K562 (cell line): ENCODE results near the gene RNF141. TPM values are rescaled to one million over a fixed set of nuclear protein-coding genes. Genes with fewer than 3 reads are reported as not detected.

ENCODE experiments used
- ATAC-seq: fragments of 200-7000 bp; cut with Tn5 transposase; 3 replicates; pipeline ENCODE4 v1.9.1; 2020; ENCODE audit warnings: moderate library complexity
- BruUV-seq: library from RNA; stranded (reverse); fragments of 400-500 nt; replicated peaks from 2 replicates; lab custom pipeline; 2021; lab: Mats Ljungman, UMichigan
- CTCF ChIA-PET: fragments of 300-600 bp; formaldehyde crosslinking; extraction: SDS; loops from one replicate; lab custom pipeline; 2021; ENCODE audit warnings: low intra/inter-chr PET ratio; lab: Yijun Ruan, JAX
- POLR2A ChIA-PET: fragments of 300-600, 350-650 bp; sonication (Branson Sonifier 250); formaldehyde crosslinking; extraction: SDS; loops from one replicate; lab custom pipeline; 2021; ENCODE audit warnings: antibody characterized with exemption, inconsistent platforms; lab: Yijun Ruan, JAX
- DNase-seq, 4 experiments: peaks; one replicate each; pipeline versions ENCODE4 v3.0.0 to v3.0.0-alpha.2; 2011 to 2018; ENCODE audit warnings: low spot score in 3 of 4, mixed read lengths in 3 of 4; ENCODE audit errors: extremely low read depth in 1 of 4
- FAIRE-seq: peaks from 2 replicates; lab custom pipeline; 2011; peaks lifted over from hg19 to GRCh38; lab: Jason Lieb, UNC
- H2AFZ ChIP-seq: 2 replicates; pipeline ENCODE4 v1.6.0; 2011; ENCODE audit warnings: low read depth, low read length, control low read depth, inconsistent platforms
- H3K27ac ChIP-seq: fragments of 200-600 bp; 3 replicates; pipeline ENCODE4 v1.8.0; 2011; ENCODE audit warnings: low read depth, mild to moderate bottlenecking, control low read depth, inconsistent platforms, low read length, moderate library complexity, mixed read lengths; ENCODE audit errors: extremely low read depth
- H3K27me3 ChIP-seq, 2 experiments: fragments of 300-600 bp in 1 of 2; 2 replicates in 1 of 2; 3 replicates in 1 of 2; pipeline versions ENCODE4 v1.6.0 to v1.8.0; 2011; ENCODE audit warnings: inconsistent platforms in 2 of 2, low read length in 2 of 2, mild to moderate bottlenecking in 1 of 2, mixed read lengths in 1 of 2, moderate library complexity in 1 of 2; ENCODE audit not compliant: control insufficient read depth in 2 of 2, insufficient read depth in 2 of 2
- H3K36me3 ChIP-seq: fragments of 300-600 bp; 3 replicates; pipeline ENCODE4 v1.8.0; 2011; ENCODE audit warnings: mild to moderate bottlenecking, low read length, inconsistent platforms; ENCODE audit not compliant: control insufficient read depth, insufficient read depth
- H3K4me1 ChIP-seq, 2 experiments: fragments of 200-600 bp in 1 of 2; replicated peaks in 1 of 2; 2 replicates in 1 of 2; 3 replicates in 1 of 2; pipeline versions ENCODE4 v1.5.1 to v1.8.0; 2011; ENCODE audit warnings: inconsistent platforms in 2 of 2, low read length in 2 of 2, mild to moderate bottlenecking in 1 of 2, mixed read lengths in 1 of 2, moderate library complexity in 1 of 2; ENCODE audit not compliant: control insufficient read depth in 2 of 2, insufficient read depth in 2 of 2
- H3K4me2 ChIP-seq: 2 replicates; pipeline ENCODE4 v1.6.1; 2011; ENCODE audit warnings: low read length, control low read depth, inconsistent platforms, mixed read lengths; ENCODE audit not compliant: insufficient read depth
- H3K4me3 ChIP-seq: fragments of 200-600 bp; sonication (generic), shearing (Covaris generic); 2 replicates; pipeline ENCODE4 v1.5.1; 2016; ENCODE audit warnings: control low read depth, inconsistent platforms
- H3K79me2 ChIP-seq: fragments of 200-600 bp; 3 replicates; pipeline ENCODE4 v1.8.0; 2011; ENCODE audit warnings: low read length, inconsistent platforms; ENCODE audit not compliant: control insufficient read depth, insufficient read depth
- H3K9ac ChIP-seq, 2 experiments: 2 replicates each; pipeline versions ENCODE4 v1.6.0 to v1.6.1; 2011; ENCODE audit warnings: low read depth in 2 of 2, low read length in 2 of 2, control low read depth in 1 of 2, inconsistent platforms in 1 of 2, mild to moderate bottlenecking in 1 of 2, mixed read lengths in 1 of 2; ENCODE audit not compliant: insufficient read depth in 1 of 2
- H3K9me1 ChIP-seq: one replicate; pipeline ENCODE4 v1.6.0; 2011; ENCODE audit warnings: inconsistent platforms, mild to moderate bottlenecking, low read length, moderate library complexity; ENCODE audit not compliant: control insufficient read depth, insufficient read depth
- H3K9me3 ChIP-seq: replicated peaks from 2 replicates; pipeline ENCODE4 v1.5.1; 2011; ENCODE audit warnings: low read depth, low read length, inconsistent platforms; ENCODE audit not compliant: control insufficient read depth, insufficient read depth
- H4K20me1 ChIP-seq: replicated peaks from 2 replicates; pipeline ENCODE4 v1.6.1; 2011; ENCODE audit warnings: low read length, inconsistent platforms, mixed read lengths; ENCODE audit not compliant: control insufficient read depth, insufficient read depth
- AFF1 ChIP-seq, 2 experiments: fragments of 450-650 bp; IDR thresholded peaks; 2 replicates each; pipeline ENCODE4 v1.6.1; 2018; ENCODE audit warnings: mild to moderate bottlenecking in 2 of 2, low read depth in 1 of 2; ENCODE audit not compliant: partially characterized antibody in 2 of 2
- ARID4B ChIP-seq: sonication (generic); formaldehyde crosslinking; IDR thresholded peaks from 2 replicates; pipeline ENCODE4 v1.8.0; 2022; ENCODE audit warnings: mild to moderate bottlenecking, missing genetic modification reagents
- ELK1 ChIP-seq: sonication (generic); formaldehyde crosslinking; IDR thresholded peaks from 2 replicates; pipeline ENCODE4 v1.8.1; 2022; ENCODE audit warnings: missing genetic modification reagents
- ESRRA ChIP-seq: fragments of 450-650 bp; IDR thresholded peaks from 2 replicates; pipeline ENCODE4 v1.6.1; 2014; ENCODE audit warnings: low read depth, mild to moderate bottlenecking, moderate library complexity, borderline replicate concordance
- ETS1 ChIP-seq: conservative IDR thresholded peaks from 2 replicates; pipeline ENCODE4 v1.6.1; 2011; ENCODE audit warnings: low read depth, mild to moderate bottlenecking, low read length; ENCODE audit not compliant: control insufficient read depth
- HNRNPLL ChIP-seq: fragments of 200-400 bp; formaldehyde crosslinking; IDR thresholded peaks from 2 replicates; pipeline ENCODE4 v1.6.1; 2017; ENCODE audit warnings: low read length, low read depth, mild to moderate bottlenecking; ENCODE audit not compliant: poor library complexity, severe bottlenecking
- KLF13 ChIP-seq: fragments of 450-650 bp; IDR thresholded peaks from 2 replicates; pipeline ENCODE4 v1.6.1; 2016; ENCODE audit warnings: missing genetic modification characterization, low read depth, mild to moderate bottlenecking, missing compliant biosample characterization, moderate library complexity, borderline replicate concordance
- MCM2 ChIP-seq: fragments of 450-650 bp; IDR thresholded peaks from 2 replicates; pipeline ENCODE4 v1.6.1; 2017; ENCODE audit warnings: low read depth, mild to moderate bottlenecking
- NCOA2 ChIP-seq, 2 experiments: fragments of 450-650 bp; IDR thresholded peaks; 2 replicates each; pipeline ENCODE4 v1.6.1; 2018; ENCODE audit warnings: mild to moderate bottlenecking in 2 of 2, moderate library complexity in 1 of 2; ENCODE audit not compliant: partially characterized antibody in 2 of 2
- WGBS: fragments of 100-300 bp; shearing (Covaris generic); methylation state at CpG from one replicate; pipeline ENCODE4 v1.1.6; 2016; ENCODE audit warnings: low coverage, mixed read lengths; ENCODE audit not compliant: insufficient coverage; ENCODE audit errors: missing lambda C conversion rate; 5-methylcytosine and 5-hydroxymethylcytosine counted together
- in situ Hi-C: fragments of 300-500 bp; cut with MboI; formaldehyde crosslinking; loops from 4 replicates; pipeline ENCODE4 v1.15.0; 2018; ENCODE audit warnings: inconsistent platforms, mixed read lengths
- intact Hi-C: fragments of 100-400 bp; cut with micrococcal nuclease; formaldehyde crosslinking; loops from 2 replicates; pipeline ENCODE4 v1.14.2; 2022
- polyA plus RNA-seq, 8 experiments: library from polyadenylated mRNA; depleted of rRNA in 4 of 8; stranded (reverse) in 5 of 8; unstranded in 3 of 8; fragments of >200 nt; fragmentation: Nextera tagmentation in 2 of 8; fragmentation: Illumina TruSeq in 1 of 8; extraction: Ambion mirVana in 2 of 8; extraction: Trizol in 1 of 8; gene quantifications; 2 replicates each; pipeline versions ENCODE4 v1.2.1 to v1.2.3, GENCODE V29; 2011 to 2014; ENCODE audit warnings: inconsistent platforms in 1 of 8, missing spikeins in 1 of 8
- total RNA-seq, 7 experiments: library from RNA; depleted of rRNA in 6 of 7; stranded (reverse); fragments of >200 nt in 6 of 7; fragmentation: Illumina TruSeq in 2 of 7; extraction: Trizol in 2 of 7; gene quantifications; 2 replicates each; pipeline versions ENCODE4 v1.2.1 to v1.2.3, GENCODE V29; 2011 to 2021; ENCODE audit warnings: low replicate concordance in 1 of 7

Gene RNF141
- total and polyA plus RNA-seq, 9 of the 15 experiments (the other 6 are each of a cell fraction or from before 2014, with no cell fraction given) = 9.7 to 51.9 (median 18.9) TPM

GRCh38 chr11:10522921-10523320, 18.1 kb downstream of the RNF141 start:
- H3K9ac ChIP-seq = no peak overlapping the region
- H3K27ac ChIP-seq = no peak overlapping the region
- TF ChIP-seq AFF1 (IDR thresholded peaks at IDR 0.05; ENCODE audit: low read depth in 1 of 2, partially characterized antibody in 2 of 2) = no peak
- no peak for TF ChIP-seq ETS1
- no peak for TF ChIP-seq NCOA2 (IDR thresholded peaks at IDR 0.05; ENCODE audit: partially characterized antibody in 2 of 2)
- no peak for TF ChIP-seq MCM2
- no peak for TF ChIP-seq HNRNPLL
- no peak for TF ChIP-seq KLF13
- no peak for TF ChIP-seq ELK1 (CRISPR knock-in tag)
- TF ChIP-seq ESRRA = no peak
- no peak for TF ChIP-seq ARID4B

More at GRCh38 chr11:10522921-10523320, 18.1 kb downstream of the RNF141 start:
- WGBS = 57% methylated on average over 2 of the region's 2 CpGs
- peaks cover 71% of the 10 kb centered on the region for H3K36me3 ChIP-seq
- no peaks in the 10 kb centered on the region for H3K9me1 ChIP-seq
- H2AFZ ChIP-seq = no peak overlapping the region
- no peaks in the 10 kb centered on the region for H4K20me1 ChIP-seq
- intact Hi-C loops = no loop called here
- FAIRE-seq (no peak), ATAC-seq (no peak), DNase-seq (no peak)
- no peaks in the 10 kb centered on the region for H3K9me3 ChIP-seq
- in situ Hi-C loops = loop anchor here (25.0 kb wide), 1 partner anchor 214 kb away; no protein-coding TSS in a partner anchor
- H3K4me3 ChIP-seq = no peak overlapping the region
- H3K79me2 ChIP-seq = no peaks in the 10 kb centered on the region
- no peak overlapping the region for H3K4me2 ChIP-seq
- CTCF ChIA-PET = no interaction called here
- POLR2A ChIA-PET = interaction anchor here (1.2 kb wide), 1 partner anchor 16 kb away, joined by 3 read pairs; no protein-coding TSS in a partner anchor
- no TSS peak for BruUV-seq
- H3K4me1 ChIP-seq = 0 out of 5 replicates have a peak, but pooled peaks cover 0 to 4% of the 10 kb centered on the region in 2 experiments
- H3K27me3 ChIP-seq = no peaks in the 10 kb centered on the region
